Measurements from ENCODE around the gene BCL11A. TPM values are rescaled to one million over a fixed set of nuclear protein-coding genes. Genes with fewer than 3 reads are reported as not detected.

BCL11A gene
- total RNA-seq, 1 donor from 2014 or later: 10.1 TPM

- DNase-seq (ENCODE audit: low spot score): no peak
Observed at GRCh38 chr2:60508339-60508917, 45.0 kb downstream of the BCL11A start.

GRCh38 chr2:60507211-60507965, 46.1 kb downstream of the BCL11A start:
- DNase-seq (ENCODE audit: low spot score): no peak

- no peak for DNase-seq (ENCODE audit: low spot score)
Observed at GRCh38 chr2:60505880-60506260, 47.6 kb downstream of the BCL11A start.

GRCh38 chr2:60505240-60505879, 48.1 kb downstream of the BCL11A start:
- DNase-seq (ENCODE audit: low spot score): no peak

- DNase-seq (ENCODE audit: low spot score): no peak
Observed at GRCh38 chr2:60504049-60504448, 49.4 kb downstream of the BCL11A start.

GRCh38 chr2:60502144-60502543, 51.3 kb downstream of the BCL11A start:
- DNase-seq (ENCODE audit: low spot score): peak; percentile 24

GRCh38 chr2:60500861-60501260, 52.6 kb downstream of the BCL11A start:
- no peak for DNase-seq (ENCODE audit: low spot score)

- DNase-seq (ENCODE audit: low spot score): no peak
Observed at GRCh38 chr2:60499651-60500265, 53.7 kb downstream of the BCL11A start.

GRCh38 chr2:60498816-60499429, 54.5 kb downstream of the BCL11A start:
- no peak for DNase-seq (ENCODE audit: low spot score)

GRCh38 chr2:60498127-60498815, 55.2 kb downstream of the BCL11A start:
- no peak for DNase-seq (ENCODE audit: low spot score)

- no peak for DNase-seq (ENCODE audit: low spot score)
Observed at GRCh38 chr2:60497500-60497899, 56.0 kb downstream of the BCL11A start.

GRCh38 chr2:60496956-60497355, 56.5 kb downstream of the BCL11A start:
- no peak for DNase-seq (ENCODE audit: low spot score)

GRCh38 chr2:60496475-60496874, 57.0 kb downstream of the BCL11A start:
- DNase-seq (ENCODE audit: low spot score): no peak

- no peak for DNase-seq (ENCODE audit: low spot score)
Observed at GRCh38 chr2:60495041-60495625, 58.3 kb downstream of the BCL11A start.

GRCh38 chr2:60493804-60494387, 59.6 kb downstream of the BCL11A start:
- DNase-seq (ENCODE audit: low spot score): no peak

- no peak for DNase-seq (ENCODE audit: low spot score)
Observed at GRCh38 chr2:60492548-60492947, 60.9 kb downstream of the BCL11A start.

GRCh38 chr2:60490848-60491247, 62.6 kb downstream of the BCL11A start:
- DNase-seq (ENCODE audit: low spot score): no peak

GRCh38 chr2:60490441-60490840, 63.0 kb downstream of the BCL11A start:
- DNase-seq (ENCODE audit: low spot score): no peak

GRCh38 chr2:60489289-60489688, 64.2 kb downstream of the BCL11A start:
- no peak for DNase-seq (ENCODE audit: low spot score)

- DNase-seq (ENCODE audit: low spot score): no peak
Observed at GRCh38 chr2:60488291-60488690, 65.2 kb downstream of the BCL11A start.

GRCh38 chr2:60487174-60487573, 66.3 kb downstream of the BCL11A start:
- no peak for DNase-seq (ENCODE audit: low spot score)
